Nephron (organoid): ENCODE data around the gene SIRT6.

Experiments used
- H3K27ac Mint-ChIP-seq, 3 experiments: 2 replicates each; pipeline ENCODE4 v1.8.0; 2020; ENCODE audit warnings: mixed read lengths in 3 of 3, mild to moderate bottlenecking in 2 of 3, moderate library complexity in 1 of 3
- H3K27me3 Mint-ChIP-seq: 2 replicates; pipeline ENCODE4 v1.8.0; 2021; ENCODE audit warnings: low read depth, mild to moderate bottlenecking, moderate library complexity, mixed read lengths
- H3K36me3 Mint-ChIP-seq: 2 replicates; pipeline ENCODE4 v1.8.0; 2020; ENCODE audit warnings: low read depth, mixed read lengths
- H3K4me1 Mint-ChIP-seq: 2 replicates; pipeline ENCODE4 v1.8.0; 2020; ENCODE audit warnings: mixed read lengths
- H3K4me3 Mint-ChIP-seq, 3 experiments: 2 replicates each; pipeline ENCODE4 v1.8.0; 2020; ENCODE audit warnings: mild to moderate bottlenecking in 3 of 3, mixed read lengths in 3 of 3, moderate library complexity in 2 of 3
- H3K9me3 Mint-ChIP-seq: 2 replicates; pipeline ENCODE4 v1.8.0; 2020; ENCODE audit warnings: mixed read lengths
- CTCF ChIP-seq, 3 experiments: fragments of 200-600 bp; sonication (generic); IDR thresholded peaks; one replicate each; pipeline ENCODE4 v1.5.0; 2021; ENCODE audit warnings: antibody characterized with exemption in 3 of 3; ENCODE audit not compliant: unreplicated experiment in 3 of 3

Gene SIRT6

GRCh38 chr19:4187313-4188122 lies 5.2 kb upstream of the SIRT6 start:
- Mint-ChIP-seq H3K9me3 (no peaks in the 10 kb centered on the region), H3K4me3 (no peak overlapping the region), H3K27me3 (peaks cover 15% of the 10 kb centered on the region), H3K27ac (no peak overlapping the region), H3K36me3 (no peaks in the 10 kb centered on the region), H3K4me1 (peaks cover 5% of the 10 kb centered on the region)
- TF ChIP-seq CTCF (IDR thresholded peaks at IDR 0.05; ENCODE audit: unreplicated experiment in 3 of 3): no peak

GRCh38 chr19:4186087-4186993 lies 4.0 kb upstream of the SIRT6 start:
- Mint-ChIP-seq H3K27ac (no peak overlapping the region), H3K27me3 (peaks cover 13% of the 10 kb centered on the region), H3K9me3 (no peaks in the 10 kb centered on the region), H3K4me3 (peak overlapping the region in 1 of 3 experiments; percentile 2), H3K4me1 (peaks cover 11% of the 10 kb centered on the region), H3K36me3 (no peaks in the 10 kb centered on the region)
- TF ChIP-seq CTCF (IDR thresholded peaks at IDR 0.05; ENCODE audit: unreplicated experiment in 3 of 3): peak; percentile 59 to 73 (median 72)

GRCh38 chr19:4185413-4186086 lies 3.2 kb upstream of the SIRT6 start:
- H3K27me3 Mint-ChIP-seq: peaks cover 13% of the 10 kb centered on the region
- no peak overlapping the region for H3K27ac Mint-ChIP-seq
- TF ChIP-seq CTCF (IDR thresholded peaks at IDR 0.05; ENCODE audit: unreplicated experiment in 3 of 3): no peak
- peak overlapping the region; percentile 31 to 81 (median 46) for H3K4me3 Mint-ChIP-seq
- H3K9me3 Mint-ChIP-seq: no peaks in the 10 kb centered on the region
- H3K36me3 Mint-ChIP-seq: no peaks in the 10 kb centered on the region
- H3K4me1 Mint-ChIP-seq: peaks cover 11% of the 10 kb centered on the region

GRCh38 chr19:4184718-4185352 lies 2.5 kb upstream of the SIRT6 start:
- Mint-ChIP-seq H3K4me1 (peaks cover 11% of the 10 kb centered on the region), H3K27me3 (peaks cover 13% of the 10 kb centered on the region), H3K4me3 (peak overlapping the region; percentile 73 to 84 (median 81)), H3K9me3 (no peaks in the 10 kb centered on the region), H3K36me3 (peaks cover 3% of the 10 kb centered on the region), H3K27ac (no peak overlapping the region)
- TF ChIP-seq CTCF (IDR thresholded peaks at IDR 0.05; ENCODE audit: unreplicated experiment in 3 of 3): no peak

GRCh38 chr19:4183967-4184717 lies 1.8 kb upstream of the SIRT6 start:
- H3K4me3 Mint-ChIP-seq: peak overlapping the region; percentile 73 to 84 (median 81)
- TF ChIP-seq CTCF (IDR thresholded peaks at IDR 0.05; ENCODE audit: unreplicated experiment in 3 of 3): no peak
- H3K36me3 Mint-ChIP-seq: peaks cover 10% of the 10 kb centered on the region
- no peaks in the 10 kb centered on the region for H3K9me3 Mint-ChIP-seq
- no peak overlapping the region for H3K27ac Mint-ChIP-seq
- H3K27me3 Mint-ChIP-seq: peaks cover 13% of the 10 kb centered on the region
- H3K4me1 Mint-ChIP-seq: peaks cover 11% of the 10 kb centered on the region
